GM19238 (cell line): ENCODE results near the gene CYLD.
A peak's percentile ranks its signal among the peaks of the same experiment; 100 is the strongest.

Source experiments
- DNase-seq: peaks from one replicate; pipeline ENCODE4 v3.0.0; 2011; ENCODE audit warnings: low spot score; ENCODE audit not compliant: insufficient read length

Gene CYLD

DNA sequence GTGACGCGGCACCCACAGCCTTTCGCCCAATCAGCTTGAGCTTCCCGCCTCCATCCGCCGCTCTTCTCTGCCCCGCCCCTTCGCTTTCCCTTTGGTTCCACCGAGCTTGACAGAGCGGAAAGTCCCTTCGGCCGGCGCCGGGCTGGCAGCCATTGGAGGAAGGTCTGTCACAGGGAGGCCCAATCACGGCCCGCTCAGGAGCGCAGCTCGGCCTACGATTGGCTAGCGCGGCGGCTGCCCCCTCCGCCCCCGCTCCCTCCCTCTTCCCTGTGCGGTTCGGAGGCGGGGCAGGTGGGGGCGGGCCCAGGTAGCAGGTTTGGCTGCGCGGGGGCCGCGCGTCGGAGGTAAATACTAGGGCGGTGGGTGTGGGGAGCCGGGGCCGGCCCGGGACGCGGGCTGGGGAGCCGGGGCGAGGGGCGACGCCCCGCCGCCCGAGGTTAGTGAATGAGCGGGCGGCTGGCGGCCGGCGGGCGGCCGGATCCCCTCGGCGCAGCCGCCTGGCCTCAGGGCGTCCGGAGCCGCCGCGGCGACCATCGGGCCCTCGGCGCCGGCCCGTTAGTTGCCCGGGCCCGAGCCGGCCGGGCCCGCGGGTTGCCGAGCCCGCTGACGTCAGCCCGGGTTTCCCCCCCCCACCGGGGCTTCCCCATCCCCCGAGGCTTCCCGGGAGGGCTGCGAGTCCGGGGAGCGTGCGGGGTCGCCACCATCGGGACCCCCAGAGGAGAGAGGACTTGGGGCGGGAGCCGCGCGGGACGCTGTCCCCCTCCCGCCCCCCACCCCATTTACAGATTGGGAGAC lies at the start of gene CYLD:
Gene CYLD, plus strand, starts transcription at position 306 of the 795 bp plus-strand sequence. CDS start 7,613 bp downstream, outside the sequence.
- peak; percentile 94 for DNase-seq

DNA sequence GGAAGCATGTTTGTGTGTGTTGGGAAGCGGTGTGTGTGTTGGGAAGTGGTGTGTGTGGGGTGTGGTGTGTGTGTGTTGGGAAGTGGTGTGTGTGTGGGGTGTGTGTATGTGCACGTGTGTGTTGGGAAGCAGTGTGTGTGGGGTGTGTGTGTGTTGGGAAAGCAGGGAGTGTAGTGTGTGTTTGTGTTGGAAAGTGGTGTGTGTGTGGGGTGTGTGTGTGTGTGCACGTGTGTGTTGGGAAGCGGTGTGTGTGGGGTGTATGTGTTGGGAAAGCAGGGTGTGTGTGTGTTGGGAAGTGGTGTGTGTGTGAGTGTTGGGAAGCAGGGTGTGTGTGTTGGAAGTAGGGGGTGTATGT lies 49.3 kb upstream of the CYLD start:
- no peak for DNase-seq

- DNase-seq: no peak
Observed at GRCh38 chr16:50692999-50693781, 48.7 kb upstream of the CYLD start, which contains the start of gene NOD2. Gene NOD2, plus strand, starts transcription at chr16:50693606. Its CDS starts 5,890 bp downstream, at chr16:50699496.

DNA sequence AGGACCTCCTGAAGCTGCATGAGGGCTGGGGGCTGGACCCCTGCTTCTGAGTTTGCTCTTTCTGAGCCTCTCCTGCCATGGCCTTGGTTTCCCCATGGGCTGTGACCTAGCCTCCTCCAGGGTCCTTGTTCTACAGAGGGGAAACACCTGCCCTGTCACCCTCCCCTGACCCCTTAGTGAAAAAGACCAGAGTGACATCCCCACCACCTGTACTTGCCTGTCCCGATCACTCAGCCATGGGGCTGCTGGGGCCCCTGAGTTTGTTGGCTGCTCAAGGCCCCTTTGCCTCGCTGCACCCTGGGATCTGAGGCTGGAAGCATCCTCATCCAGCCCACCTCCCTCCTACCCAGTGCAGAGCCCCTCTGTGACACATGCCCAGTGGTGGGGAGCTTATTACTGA lies 47.7 kb upstream of the CYLD start:
- no peak for DNase-seq

- no peak for DNase-seq
Observed at GRCh38 chr16:50695017-50696000, 46.6 kb upstream of the CYLD start.

DNA sequence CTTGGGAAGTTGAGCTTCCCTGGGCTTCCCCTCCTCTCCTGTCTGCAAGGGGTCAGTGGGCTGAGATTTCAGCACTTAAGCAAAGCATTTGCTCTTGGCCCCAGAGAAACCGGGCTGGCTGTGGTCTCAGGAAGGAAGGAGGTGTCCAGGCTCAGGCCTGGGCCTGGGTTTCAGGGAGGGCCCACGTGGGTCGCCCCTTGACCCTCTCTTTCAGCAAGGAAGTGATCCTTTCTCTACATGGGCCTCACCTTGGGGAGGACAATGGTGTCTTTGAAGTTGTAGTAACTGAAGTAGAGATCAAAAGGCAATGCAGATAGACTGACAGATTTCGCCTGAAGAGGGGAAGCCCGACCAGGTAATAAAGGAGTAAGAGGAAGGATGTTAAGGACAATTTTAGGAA lies 45.8 kb upstream of the CYLD start:
- DNase-seq: no peak

GRCh38 chr16:50696575-50697420 lies 45.1 kb upstream of the CYLD start:
- peak; percentile 73 for DNase-seq

GRCh38 chr16:50697421-50697715 lies 44.5 kb upstream of the CYLD start:
- DNase-seq: no peak

DNA sequence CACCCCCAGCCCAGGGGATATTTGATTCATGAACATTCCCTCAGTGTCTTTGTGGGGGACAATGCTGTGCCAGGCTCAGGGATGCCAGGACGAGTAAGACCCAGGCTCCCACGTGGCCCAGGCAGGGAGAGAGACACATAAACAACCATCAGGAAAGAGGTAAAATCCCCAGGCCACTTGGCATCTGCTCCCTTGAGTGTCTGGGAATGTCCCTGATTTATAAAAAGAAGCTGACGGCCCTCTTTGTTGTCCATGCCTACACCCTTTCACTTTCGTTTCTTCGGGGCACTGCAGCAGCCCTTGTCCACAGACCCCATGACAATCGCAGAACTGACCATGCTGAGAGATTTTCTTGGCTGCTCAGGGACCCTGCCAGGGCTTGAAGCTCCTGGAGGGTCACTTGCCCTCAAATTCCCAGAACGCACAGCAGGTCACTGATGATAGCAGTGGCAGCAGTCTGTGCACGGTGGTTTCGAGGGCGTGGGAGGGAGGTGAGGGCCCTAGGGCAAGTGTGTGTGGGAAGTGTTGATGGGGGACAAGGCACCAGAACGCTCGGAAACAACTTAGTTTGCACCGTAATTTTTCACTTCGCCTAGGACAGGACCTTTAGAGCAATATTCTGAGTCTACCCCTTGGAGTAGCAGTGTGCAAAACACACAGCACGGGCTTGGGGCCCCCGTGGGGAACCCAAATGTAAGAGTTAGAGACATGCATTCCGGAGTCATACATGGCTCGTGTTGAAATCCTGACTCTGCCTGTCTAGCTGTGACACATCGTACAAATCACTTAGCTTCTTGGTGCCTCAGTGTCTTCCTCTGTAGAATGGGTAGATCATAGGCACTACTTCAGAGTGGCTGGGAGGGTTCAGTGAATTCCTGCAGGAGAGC lies 43.8 kb upstream of the CYLD start:
- no peak for DNase-seq

GRCh38 chr16:50699326-50700159 lies 42.3 kb upstream of the CYLD start:
- DNase-seq: no peak

DNA sequence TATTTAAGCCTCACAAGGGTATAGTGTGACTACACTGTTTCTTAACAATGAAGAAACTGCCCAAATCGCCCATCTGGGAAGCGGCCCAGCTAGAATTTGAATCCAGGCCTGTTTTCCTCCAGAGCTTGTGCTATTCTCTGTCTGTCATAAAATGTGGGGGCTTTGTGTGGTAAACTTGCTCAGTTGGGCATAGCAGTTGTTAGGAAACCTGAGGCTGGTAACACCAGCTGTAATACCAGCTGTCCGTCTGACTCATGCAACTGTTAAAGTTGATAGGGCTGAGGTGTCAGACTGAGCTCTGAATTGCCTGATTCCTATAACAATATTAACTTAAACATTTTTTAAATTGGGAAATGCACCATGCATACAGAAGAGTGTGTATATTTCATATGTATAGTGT lies 39.2 kb upstream of the CYLD start:
- no peak for DNase-seq

DNA sequence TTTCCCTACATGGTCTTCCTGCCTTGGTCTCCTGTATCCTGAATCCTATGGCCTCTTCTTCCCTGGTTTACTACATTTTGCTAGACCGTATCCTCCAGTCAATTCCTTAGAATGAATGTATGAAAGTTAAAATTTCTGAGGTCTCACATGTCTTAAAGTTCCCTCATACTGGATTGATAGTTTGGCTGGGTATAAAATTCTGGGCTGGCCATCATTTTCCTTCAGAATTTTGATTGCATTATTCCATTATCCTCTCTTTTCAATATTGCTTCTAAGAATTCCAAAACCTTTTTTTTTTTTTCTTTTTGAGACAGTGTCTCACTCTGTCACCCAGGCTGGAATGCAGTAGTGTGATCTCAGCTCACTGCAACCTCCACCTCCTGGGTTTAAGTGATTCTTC lies 37.6 kb upstream of the CYLD start:
- DNase-seq: no peak

- DNase-seq: no peak
Observed at GRCh38 chr16:50705436-50706110, 36.3 kb upstream of the CYLD start.

DNA sequence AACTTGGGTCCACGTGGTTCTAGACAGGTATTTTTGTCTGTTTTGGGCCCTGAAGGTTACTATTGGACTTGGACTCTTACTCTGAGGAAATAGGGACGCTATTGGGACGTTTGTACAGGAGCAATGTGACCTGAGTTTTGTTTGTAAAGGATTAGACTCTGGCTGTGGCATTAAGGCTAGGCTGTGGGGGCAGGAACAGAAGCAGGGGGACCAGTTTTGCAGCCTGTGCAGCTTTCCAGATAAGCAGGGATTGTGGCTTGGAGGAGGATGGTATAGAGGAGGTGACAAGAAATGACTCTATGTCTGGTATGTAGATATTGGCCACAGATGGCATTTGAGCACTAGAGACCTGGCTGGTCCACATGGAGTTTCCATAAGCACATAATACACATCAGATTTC lies 35.6 kb upstream of the CYLD start:
- DNase-seq: no peak

GRCh38 chr16:50708373-50709060 lies 33.4 kb upstream of the CYLD start:
- no peak for DNase-seq

- DNase-seq: no peak
Observed at GRCh38 chr16:50709061-50709684, 32.7 kb upstream of the CYLD start.

- DNase-seq: no peak
Observed at GRCh38 chr16:50709980-50710379, 31.9 kb upstream of the CYLD start.
